GM19324 (cell line): Measurements from ENCODE around the gene FBP1.
"Not testable (repeated sequence)": the region's sequence is repeated elsewhere in the genome, so short reads cannot be mapped to it uniquely, and the experiment has no call there.

ENCODE experiments used
- ATAC-seq: cut with Tn5 transposase; IDR thresholded peaks from one replicate; pipeline ENCODE4 v1.9.1; 2021; ENCODE audit warnings: mild to moderate bottlenecking, moderate library complexity; ENCODE audit not compliant: unreplicated experiment, low FRiP score

FBP1 gene

GRCh38 chr9:94586316-94586715, 53.0 kb downstream of the FBP1 start:
- ATAC-seq = no peak

GRCh38 chr9:94584555-94584954, 54.8 kb downstream of the FBP1 start:
- ATAC-seq = no peak

GRCh38 chr9:94581728-94582127, 57.6 kb downstream of the FBP1 start:
- ATAC-seq = no peak

GRCh38 chr9:94577571-94577970, 61.7 kb downstream of the FBP1 start:
- no peak for ATAC-seq

- ATAC-seq = no peak
These were observed 62.3 kb downstream of the FBP1 start for GRCh38 chr9:94577036-94577435.

GRCh38 chr9:94576131-94576530, 63.2 kb downstream of the FBP1 start:
- no peak for ATAC-seq

- no peak for ATAC-seq
These were observed 70.2 kb downstream of the FBP1 start for GRCh38 chr9:94568972-94569712.

GRCh38 chr9:94568250-94568889, 70.9 kb downstream of the FBP1 start:
- no peak for ATAC-seq

- no peak for ATAC-seq
These were observed 72.0 kb downstream of the FBP1 start for GRCh38 chr9:94567271-94567670.

GRCh38 chr9:94566550-94566949, 72.8 kb downstream of the FBP1 start:
- ATAC-seq = no peak

- not testable (repeated sequence) for ATAC-seq
These were observed 75.0 kb downstream of the FBP1 start for GRCh38 chr9:94564279-94564678.

- no peak for ATAC-seq
These were observed 75.8 kb downstream of the FBP1 start for GRCh38 chr9:94563548-94563947.

GRCh38 chr9:94560237-94560636, 79.1 kb downstream of the FBP1 start:
- ATAC-seq = no peak

- ATAC-seq = no peak
These were observed 81.9 kb downstream of the FBP1 start for GRCh38 chr9:94557376-94557775.

- ATAC-seq = no peak
These were observed 84.6 kb downstream of the FBP1 start, which contains the start of gene PCAT7 for GRCh38 chr9:94554439-94555331. Gene PCAT7 (plus strand): TSS chr9:94555083.

- no peak for ATAC-seq
These were observed 85.3 kb downstream of the FBP1 start for GRCh38 chr9:94554078-94554438.
